Esophagus squamous epithelium (tissue), 4 donors: ENCODE data around the gene LGALS4.

Experiments used
- CTCF ChIP-seq, 6 experiments: fragments of 450-650 bp in 4 of 6; fragments of 200-600 bp in 2 of 6; sonication (generic) in 2 of 6; IDR thresholded peaks; one replicate each; pipeline ENCODE4 v1.5.1; 2016 to 2019; ENCODE audit warnings: antibody characterized with exemption in 6 of 6, mild to moderate bottlenecking in 4 of 6, moderate library complexity in 4 of 6
- POLR2A ChIP-seq, 4 donors: fragments of 450-650 bp; IDR thresholded peaks; one replicate each; pipeline ENCODE4 v1.6.1; 2017; ENCODE audit warnings: antibody characterized with exemption in 4 of 4, mild to moderate bottlenecking in 4 of 4, moderate library complexity in 3 of 4

GRCh38 chr19:38831142-38831605 lies 18.4 kb upstream of the LGALS4 start:
- TF ChIP-seq CTCF (IDR thresholded peaks at IDR 0.05) (no peak), POLR2A (IDR thresholded peaks at IDR 0.05) (no peak)
